Heart left ventricle (tissue), 13 donors: ENCODE results near the gene C11orf98.

ENCODE experiments used
- CTCF ChIP-seq, 12 donors: fragments of 200-600 bp; sonication (generic) in 4 of 12; IDR thresholded peaks; one replicate each; pipeline versions ENCODE4 v1.5.0 to v1.8.0; 2018 to 2022; ENCODE audit warnings: antibody characterized with exemption in 12 of 12, mild to moderate bottlenecking in 5 of 12
- POLR2A ChIP-seq, 2 donors: fragments of 450-650 bp; IDR thresholded peaks; one replicate each; pipeline ENCODE4 v1.6.1; 2017; ENCODE audit warnings: antibody characterized with exemption in 2 of 2, mild to moderate bottlenecking in 2 of 2, moderate library complexity in 2 of 2
- donor health status: ischemic (EF 13 %, LVEDD 7.1; RV severe dilation, severe dysfunction).
- donor health status: DM: no; HTN: yes; CAD: no.
- donor health status: DM: no; HTN: no; CAD: no.
- donor health status: ischemic (EF 25% LVEDD 6.9; RV normal size, moderate dysfunction).
- donor health status: ischemic (EF 25% LVEDD 5.7; RV mildly dilated, moderate dysfunction).
- donor health status: ischemic (EF 35%, LVEDD 5.7; RV mildly dilated, moderate dysfunction).
- donor health status: nonischemic (EF 11% LVEDD 7.7; RV severe dilation, severe dysfunction).
- donor health status: DM: yes; HTN: yes; CAD: no.
- donor health status: PGD.
- donor health status: ischemic (EF 29% LVEDD 5.4; RV normal size, mild dysfunction).
- donor health status: nonischemic (EF 23%, LVEDD 6.1; RV moderate dilation, normal function).

- TF ChIP-seq CTCF (IDR thresholded peaks at IDR 0.05) (no peak), POLR2A (IDR thresholded peaks at IDR 0.05) (no peak)
Measured at GRCh38 chr11:62706850-62707247, 41.8 kb upstream of the C11orf98 start.
